Measurements from ENCODE around the gene KMT2A. TPM values are rescaled to one million over a fixed set of nuclear protein-coding genes. Genes with fewer than 3 reads are reported as not detected.
"Not testable (repeated sequence)": the region's sequence is repeated elsewhere in the genome, so short reads cannot be mapped to it uniquely, and the experiment has no call there.

Gene KMT2A
- 10 to 100 TPM; 34.7 to 53.3 (median 49.3) TPM for polyA plus RNA-seq (ENCODE audit: insufficient read depth in 1 of 5, insufficient read length in 5 of 5, low replicate concordance in 1 of 5)
- long read RNA-seq, donor 1, partial matches to known transcripts = 11 of 14 reads
- long read RNA-seq, donor 1, other reads (novel, unspliced or antisense) = 0 of 14 reads
- long read RNA-seq, donor 2, partial matches to known transcripts = 6 of 9 reads
- long read RNA-seq, donor 2, other reads (novel, unspliced or antisense) = 0 of 9 reads
- long read RNA-seq, donor 3, partial matches to known transcripts = 0 of 5 reads
- long read RNA-seq, donor 3, other reads (novel, unspliced or antisense) = 0 of 5 reads
- long read RNA-seq, donor 4, partial matches to known transcripts = 13 of 15 reads
- long read RNA-seq, donor 4, other reads (novel, unspliced or antisense) = 0 of 15 reads
- long read RNA-seq, donor 5, partial matches to known transcripts = 12 of 16 reads
- long read RNA-seq, donor 5, other reads (novel, unspliced or antisense) = 0 of 16 reads
- long read RNA-seq, donor 6, partial matches to known transcripts = 10 of 14 reads
- long read RNA-seq, donor 6, other reads (novel, unspliced or antisense) = 0 of 14 reads
- long read RNA-seq, donor 7, partial matches to known transcripts = 6 of 12 reads
- long read RNA-seq, donor 7, other reads (novel, unspliced or antisense) = 0 of 12 reads
- long read RNA-seq, donor 8 = 0 reads

- DNase-seq = peak; percentile 99
Observed at GRCh38 chr11:118435893-118436624, at the start of gene KMT2A. TSS of gene KMT2A (plus strand) at chr11:118436492. CDS start at chr11:118436513, 21 bp downstream.

- no peak for DNase-seq
Observed at GRCh38 chr11:118396097-118396501, 40.2 kb upstream of the KMT2A start.

- DNase-seq = no peak
Observed at GRCh38 chr11:118397448-118397847, 38.8 kb upstream of the KMT2A start.

GRCh38 chr11:118398791-118399559 lies 37.3 kb upstream of the KMT2A start:
- DNase-seq = no peak

GRCh38 chr11:118401151-118401879 lies 35.0 kb upstream of the KMT2A start, which contains the start of gene ATP5MG:
TSS of gene ATP5MG (plus strand) at chr11:118401606. CDS start at chr11:118401666, 60 bp downstream.
- peak; percentile 91 to 93 for DNase-seq

- peak in 1 of 2 donors; percentile 2 for DNase-seq
Observed at GRCh38 chr11:118401880-118402590, 34.3 kb upstream of the KMT2A start.

GRCh38 chr11:118402594-118402993 lies 33.7 kb upstream of the KMT2A start:
- DNase-seq = not testable (repeated sequence)

- no peak for DNase-seq
Observed at GRCh38 chr11:118406599-118407166, 29.6 kb upstream of the KMT2A start.

- DNase-seq = no peak
Observed at GRCh38 chr11:118410055-118410745, 26.1 kb upstream of the KMT2A start.

GRCh38 chr11:118411530-118411929 lies 24.8 kb upstream of the KMT2A start:
- no peak for DNase-seq

- DNase-seq = no peak
Observed at GRCh38 chr11:118412921-118413320, 23.4 kb upstream of the KMT2A start.

GRCh38 chr11:118415062-118415738 lies 21.1 kb upstream of the KMT2A start:
- DNase-seq = no peak

- DNase-seq = no peak
Observed at GRCh38 chr11:118415739-118416068, 20.6 kb upstream of the KMT2A start.

- DNase-seq = not testable (repeated sequence)
Observed at GRCh38 chr11:118416900-118417299, 19.4 kb upstream of the KMT2A start.

- no peak for DNase-seq
Observed at GRCh38 chr11:118417801-118418200, 18.5 kb upstream of the KMT2A start.

- DNase-seq = no peak
Observed at GRCh38 chr11:118418766-118419165, 17.5 kb upstream of the KMT2A start.

- DNase-seq = no peak
Observed at GRCh38 chr11:118427707-118428106, 8.6 kb upstream of the KMT2A start.

- DNase-seq = no peak
Observed at GRCh38 chr11:118430956-118431355, 5.3 kb upstream of the KMT2A start.
